HCT116 (cell line): ENCODE results near the gene ZNF212.

Experiments
- CEBPB ChIP-seq: IDR thresholded peaks from 2 replicates; pipeline ENCODE4 v1.6.1; 2012; ENCODE audit warnings: low read depth
- EGR1 ChIP-seq: IDR thresholded peaks from 2 replicates; pipeline ENCODE4 v1.6.1; 2012; ENCODE audit warnings: low read depth
- FOSL1 ChIP-seq: IDR thresholded peaks from 2 replicates; pipeline ENCODE4 v1.6.1; 2012; ENCODE audit warnings: low read depth
- JUND ChIP-seq: IDR thresholded peaks from 2 replicates; pipeline ENCODE4 v1.6.1; 2012
- POLR2A ChIP-seq: IDR thresholded peaks from 2 replicates; pipeline ENCODE4 v1.7.0; 2011; ENCODE audit warnings: borderline replicate concordance; ENCODE audit not compliant: insufficient read depth, insufficient read length; ENCODE audit errors: extremely low read depth
- POLR2AphosphoS5 ChIP-seq: IDR thresholded peaks from 2 replicates; pipeline ENCODE4 v1.6.1; 2011; ENCODE audit warnings: mild to moderate bottlenecking, low read depth, low read length, moderate library complexity
- REST ChIP-seq: IDR thresholded peaks from 2 replicates; pipeline ENCODE4 v1.6.1; 2012; ENCODE audit warnings: low read depth
- SP1 ChIP-seq: IDR thresholded peaks from 2 replicates; pipeline ENCODE4 v1.6.1; 2012; ENCODE audit warnings: low read depth
- SRF ChIP-seq: IDR thresholded peaks from 2 replicates; pipeline ENCODE4 v1.6.1; 2012; ENCODE audit warnings: low read depth
- TCF7L2 ChIP-seq: IDR thresholded peaks from 2 replicates; pipeline ENCODE4 v1.7.0; 2011; ENCODE audit warnings: borderline replicate concordance, inconsistent platforms; ENCODE audit not compliant: insufficient read depth, insufficient read length; ENCODE audit errors: extremely low read depth
- ZNF274 ChIP-seq: fragments of 200-500 bp; sonication (Bioruptor generic); IDR thresholded peaks from 2 replicates; pipeline ENCODE4 v1.6.1; 2014; ENCODE audit warnings: mild to moderate bottlenecking, low read depth, low read length, inconsistent platforms
- TF ChIP-seq, protein P1 (sequence below), 3 experiments: fragments of 200-600 bp in 1 of 3; sonication (generic) in 1 of 3; IDR thresholded peaks in 2 of 3; conservative IDR thresholded peaks in 1 of 3; 2 replicates each; pipeline ENCODE4 v1.5.1; 2012 to 2017; ENCODE audit warnings: low read depth in 2 of 3, low read length in 2 of 3, antibody characterized with exemption in 1 of 3, borderline replicate concordance in 1 of 3, control low read depth in 1 of 3, mild to moderate bottlenecking in 1 of 3, mixed read lengths in 1 of 3, mixed run types in 1 of 3, moderate library complexity in 1 of 3; ENCODE audit not compliant: insufficient read depth in 1 of 3
- TF ChIP-seq, protein P2 (sequence below): IDR thresholded peaks from 2 replicates; pipeline ENCODE4 v1.6.1; 2012

- TF ChIP-seq POLR2A (no peak), FOSL1 (no peak), REST (no peak), CEBPB (no peak), SRF (no peak), SP1 (no peak), JUND (no peak), EGR1 (no peak), TCF7L2 (no peak), ZNF274 (no peak), POLR2AphosphoS5 (no peak)
- TF ChIP-seq, protein P1, sequence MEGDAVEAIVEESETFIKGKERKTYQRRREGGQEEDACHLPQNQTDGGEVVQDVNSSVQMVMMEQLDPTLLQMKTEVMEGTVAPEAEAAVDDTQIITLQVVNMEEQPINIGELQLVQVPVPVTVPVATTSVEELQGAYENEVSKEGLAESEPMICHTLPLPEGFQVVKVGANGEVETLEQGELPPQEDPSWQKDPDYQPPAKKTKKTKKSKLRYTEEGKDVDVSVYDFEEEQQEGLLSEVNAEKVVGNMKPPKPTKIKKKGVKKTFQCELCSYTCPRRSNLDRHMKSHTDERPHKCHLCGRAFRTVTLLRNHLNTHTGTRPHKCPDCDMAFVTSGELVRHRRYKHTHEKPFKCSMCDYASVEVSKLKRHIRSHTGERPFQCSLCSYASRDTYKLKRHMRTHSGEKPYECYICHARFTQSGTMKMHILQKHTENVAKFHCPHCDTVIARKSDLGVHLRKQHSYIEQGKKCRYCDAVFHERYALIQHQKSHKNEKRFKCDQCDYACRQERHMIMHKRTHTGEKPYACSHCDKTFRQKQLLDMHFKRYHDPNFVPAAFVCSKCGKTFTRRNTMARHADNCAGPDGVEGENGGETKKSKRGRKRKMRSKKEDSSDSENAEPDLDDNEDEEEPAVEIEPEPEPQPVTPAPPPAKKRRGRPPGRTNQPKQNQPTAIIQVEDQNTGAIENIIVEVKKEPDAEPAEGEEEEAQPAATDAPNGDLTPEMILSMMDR (IDR thresholded peaks at IDR 0.05 in 2 of 3, conservative IDR thresholded peaks at IDR 0.05 in 1 of 3; ENCODE audit: borderline replicate concordance in 1 of 3, insufficient read depth in 1 of 3, low read depth in 2 of 3, low read length in 2 of 3) = no peak
- TF ChIP-seq, protein P2, sequence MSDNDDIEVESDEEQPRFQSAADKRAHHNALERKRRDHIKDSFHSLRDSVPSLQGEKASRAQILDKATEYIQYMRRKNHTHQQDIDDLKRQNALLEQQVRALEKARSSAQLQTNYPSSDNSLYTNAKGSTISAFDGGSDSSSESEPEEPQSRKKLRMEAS = no peak
These were observed 27.0 kb downstream of the ZNF212 start for GRCh38 chr7:149266451-149266850.
